Choroid plexus epithelial cell (primary cell): ENCODE results near the gene STAG3.
"Not testable (repeated sequence)": the region's sequence is repeated elsewhere in the genome, so short reads cannot be mapped to it uniquely, and the experiment has no call there.

Experiments
- DNase-seq: peaks from one replicate; pipeline ENCODE4 v3.0.0-alpha.2; 2010; ENCODE audit warnings: low read depth
- H3K4me3 ChIP-seq: 2 replicates; pipeline ENCODE4 v1.5.1; 2011; ENCODE audit warnings: low read depth, mild to moderate bottlenecking, control low read depth, low read length, moderate library complexity
- CTCF ChIP-seq: conservative IDR thresholded peaks from 2 replicates; pipeline ENCODE4 v1.5.1; 2011; ENCODE audit warnings: low read depth, mild to moderate bottlenecking, control low read depth, inconsistent platforms, low read length, moderate library complexity

Gene STAG3, protein sequence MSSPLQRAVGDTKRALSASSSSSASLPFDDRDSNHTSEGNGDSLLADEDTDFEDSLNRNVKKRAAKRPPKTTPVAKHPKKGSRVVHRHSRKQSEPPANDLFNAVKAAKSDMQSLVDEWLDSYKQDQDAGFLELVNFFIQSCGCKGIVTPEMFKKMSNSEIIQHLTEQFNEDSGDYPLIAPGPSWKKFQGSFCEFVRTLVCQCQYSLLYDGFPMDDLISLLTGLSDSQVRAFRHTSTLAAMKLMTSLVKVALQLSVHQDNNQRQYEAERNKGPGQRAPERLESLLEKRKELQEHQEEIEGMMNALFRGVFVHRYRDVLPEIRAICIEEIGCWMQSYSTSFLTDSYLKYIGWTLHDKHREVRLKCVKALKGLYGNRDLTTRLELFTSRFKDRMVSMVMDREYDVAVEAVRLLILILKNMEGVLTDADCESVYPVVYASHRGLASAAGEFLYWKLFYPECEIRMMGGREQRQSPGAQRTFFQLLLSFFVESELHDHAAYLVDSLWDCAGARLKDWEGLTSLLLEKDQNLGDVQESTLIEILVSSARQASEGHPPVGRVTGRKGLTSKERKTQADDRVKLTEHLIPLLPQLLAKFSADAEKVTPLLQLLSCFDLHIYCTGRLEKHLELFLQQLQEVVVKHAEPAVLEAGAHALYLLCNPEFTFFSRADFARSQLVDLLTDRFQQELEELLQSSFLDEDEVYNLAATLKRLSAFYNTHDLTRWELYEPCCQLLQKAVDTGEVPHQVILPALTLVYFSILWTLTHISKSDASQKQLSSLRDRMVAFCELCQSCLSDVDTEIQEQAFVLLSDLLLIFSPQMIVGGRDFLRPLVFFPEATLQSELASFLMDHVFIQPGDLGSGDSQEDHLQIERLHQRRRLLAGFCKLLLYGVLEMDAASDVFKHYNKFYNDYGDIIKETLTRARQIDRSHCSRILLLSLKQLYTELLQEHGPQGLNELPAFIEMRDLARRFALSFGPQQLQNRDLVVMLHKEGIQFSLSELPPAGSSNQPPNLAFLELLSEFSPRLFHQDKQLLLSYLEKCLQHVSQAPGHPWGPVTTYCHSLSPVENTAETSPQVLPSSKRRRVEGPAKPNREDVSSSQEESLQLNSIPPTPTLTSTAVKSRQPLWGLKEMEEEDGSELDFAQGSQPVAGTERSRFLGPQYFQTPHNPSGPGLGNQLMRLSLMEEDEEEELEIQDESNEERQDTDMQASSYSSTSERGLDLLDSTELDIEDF

GRCh38 chr7:100177045-100178001, at the start of gene STAG3, which contains the start of gene GPC2:
STAG3 (plus strand) TSS chr7:100177918; CDS start chr7:100180557, 2,639 bp downstream.
GPC2 (minus strand) TSS chr7:100177381; CDS start chr7:100177199, 182 bp downstream.
- DNase-seq: peak; percentile 97
- TF ChIP-seq CTCF: no peak
- peak within 1 kb of the TSS; percentile 70 for H3K4me3 ChIP-seq

- DNase-seq: no peak
- no peak for TF ChIP-seq CTCF
- no peak overlapping the region for H3K4me3 ChIP-seq
Observed at GRCh38 chr7:100128637-100128963, 49.1 kb upstream of the STAG3 start.

DNA sequence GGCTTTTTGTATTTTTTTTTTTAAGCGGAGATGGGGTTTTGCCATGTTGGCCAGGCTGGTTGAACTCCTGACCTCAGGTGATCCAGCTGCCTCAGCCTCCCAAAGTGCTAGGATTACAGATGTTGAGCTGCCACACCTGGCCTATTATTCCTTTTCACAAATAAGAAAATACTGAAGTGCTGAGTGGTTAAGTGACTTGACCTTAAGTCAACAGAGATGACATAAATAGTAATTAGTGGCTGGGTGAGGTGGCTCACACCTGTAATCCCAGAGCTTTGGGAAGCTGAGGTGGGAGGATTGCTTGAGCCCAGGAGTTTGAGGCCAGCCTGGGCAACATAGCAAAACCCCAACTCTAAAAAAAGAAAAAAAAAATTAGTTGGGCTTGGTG, 47.5 kb upstream of the STAG3 start:
- not testable (repeated sequence) for H3K4me3 ChIP-seq, DNase-seq

- peak overlapping the region; percentile 35 for H3K4me3 ChIP-seq
Observed at GRCh38 chr7:100130608-100131453, 46.9 kb upstream of the STAG3 start.

GRCh38 chr7:100132126-100132525, 45.6 kb upstream of the STAG3 start:
- DNase-seq: no peak
- TF ChIP-seq CTCF: no peak
- H3K4me3 ChIP-seq: no peak overlapping the region

More at GRCh38 chr7:100130608-100131453, 46.9 kb upstream of the STAG3 start:
- TF ChIP-seq CTCF: peak; percentile 79
- peak; percentile 61 for DNase-seq

GRCh38 chr7:100132697-100133151, 45.0 kb upstream of the STAG3 start:
- no peak overlapping the region for H3K4me3 ChIP-seq
- DNase-seq: peak; percentile 81

More at GRCh38 chr7:100132697-100133151, 45.0 kb upstream of the STAG3 start:
- TF ChIP-seq CTCF: peak; percentile 98
